GM12875 (cell line): Measurements from ENCODE around the gene OR10H2.
"Not testable (repeated sequence)": the region's sequence is repeated elsewhere in the genome, so short reads cannot be mapped to it uniquely, and the experiment has no call there.

Source experiments
- H3K4me3 ChIP-seq: one replicate; pipeline ENCODE4 v1.5.1; 2011; ENCODE audit warnings: low read depth, low read length, control low read depth
- TF ChIP-seq, protein P1 (sequence below): IDR thresholded peaks from 2 replicates; pipeline ENCODE4 v1.5.1; 2011; ENCODE audit warnings: low read depth, mild to moderate bottlenecking, control low read depth, inconsistent platforms, low read length, moderate library complexity, borderline replicate concordance; ENCODE audit not compliant: insufficient read depth

The OR10H2 gene, protein sequence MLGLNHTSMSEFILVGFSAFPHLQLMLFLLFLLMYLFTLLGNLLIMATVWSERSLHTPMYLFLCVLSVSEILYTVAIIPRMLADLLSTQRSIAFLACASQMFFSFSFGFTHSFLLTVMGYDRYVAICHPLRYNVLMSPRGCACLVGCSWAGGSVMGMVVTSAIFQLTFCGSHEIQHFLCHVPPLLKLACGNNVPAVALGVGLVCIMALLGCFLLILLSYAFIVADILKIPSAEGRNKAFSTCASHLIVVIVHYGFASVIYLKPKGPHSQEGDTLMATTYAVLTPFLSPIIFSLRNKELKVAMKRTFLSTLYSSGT

DNA sequence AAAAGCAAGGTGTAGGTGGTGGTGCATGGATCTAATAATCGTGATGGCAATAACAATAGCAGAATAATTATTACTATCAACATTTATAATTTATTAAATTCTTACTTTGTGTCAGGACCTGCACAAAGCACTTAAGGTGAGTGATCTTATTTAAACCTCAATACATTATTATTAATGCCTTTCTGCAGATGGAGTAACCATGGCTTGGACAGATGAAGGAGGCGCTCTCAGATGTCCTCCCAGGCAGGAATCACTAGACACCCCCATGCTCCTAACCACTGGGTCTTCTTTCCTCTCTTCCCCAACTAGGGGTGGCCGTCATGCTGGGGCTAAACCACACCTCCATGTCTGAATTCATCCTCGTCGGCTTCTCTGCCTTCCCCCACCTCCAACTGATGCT lies at the start of gene OR10H2:
Gene OR10H2 (plus strand): TSS at position 301 of the 400 bp plus-strand sequence. CDS start 20 bp downstream, at position 321.
- TF ChIP-seq, protein P1, sequence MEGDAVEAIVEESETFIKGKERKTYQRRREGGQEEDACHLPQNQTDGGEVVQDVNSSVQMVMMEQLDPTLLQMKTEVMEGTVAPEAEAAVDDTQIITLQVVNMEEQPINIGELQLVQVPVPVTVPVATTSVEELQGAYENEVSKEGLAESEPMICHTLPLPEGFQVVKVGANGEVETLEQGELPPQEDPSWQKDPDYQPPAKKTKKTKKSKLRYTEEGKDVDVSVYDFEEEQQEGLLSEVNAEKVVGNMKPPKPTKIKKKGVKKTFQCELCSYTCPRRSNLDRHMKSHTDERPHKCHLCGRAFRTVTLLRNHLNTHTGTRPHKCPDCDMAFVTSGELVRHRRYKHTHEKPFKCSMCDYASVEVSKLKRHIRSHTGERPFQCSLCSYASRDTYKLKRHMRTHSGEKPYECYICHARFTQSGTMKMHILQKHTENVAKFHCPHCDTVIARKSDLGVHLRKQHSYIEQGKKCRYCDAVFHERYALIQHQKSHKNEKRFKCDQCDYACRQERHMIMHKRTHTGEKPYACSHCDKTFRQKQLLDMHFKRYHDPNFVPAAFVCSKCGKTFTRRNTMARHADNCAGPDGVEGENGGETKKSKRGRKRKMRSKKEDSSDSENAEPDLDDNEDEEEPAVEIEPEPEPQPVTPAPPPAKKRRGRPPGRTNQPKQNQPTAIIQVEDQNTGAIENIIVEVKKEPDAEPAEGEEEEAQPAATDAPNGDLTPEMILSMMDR, result no peak
- H3K4me3 ChIP-seq, result no peak within 1 kb of the TSS

DNA sequence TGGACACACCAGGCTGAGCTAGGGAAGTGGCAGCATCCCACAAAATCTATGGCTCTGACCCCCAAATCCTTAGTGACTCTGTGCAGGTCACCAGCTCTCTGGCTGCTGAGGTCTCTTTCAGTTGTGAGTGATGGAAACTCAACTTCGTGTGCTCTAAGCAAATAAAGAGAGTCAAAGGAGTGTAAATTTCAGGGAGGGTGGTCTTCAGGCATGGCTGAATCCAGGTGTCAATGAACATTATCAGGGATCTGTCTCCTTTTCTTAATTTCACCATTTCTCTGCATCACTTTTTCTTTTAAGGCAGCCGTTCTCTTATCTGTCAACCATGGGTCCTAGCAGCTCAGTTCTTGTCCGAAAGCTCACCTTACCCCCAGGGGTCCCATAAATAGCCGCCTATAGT lies 48.7 kb upstream of the OR10H2 start:
- no peak overlapping the region for H3K4me3 ChIP-seq
- TF ChIP-seq, protein P1, result no peak

DNA sequence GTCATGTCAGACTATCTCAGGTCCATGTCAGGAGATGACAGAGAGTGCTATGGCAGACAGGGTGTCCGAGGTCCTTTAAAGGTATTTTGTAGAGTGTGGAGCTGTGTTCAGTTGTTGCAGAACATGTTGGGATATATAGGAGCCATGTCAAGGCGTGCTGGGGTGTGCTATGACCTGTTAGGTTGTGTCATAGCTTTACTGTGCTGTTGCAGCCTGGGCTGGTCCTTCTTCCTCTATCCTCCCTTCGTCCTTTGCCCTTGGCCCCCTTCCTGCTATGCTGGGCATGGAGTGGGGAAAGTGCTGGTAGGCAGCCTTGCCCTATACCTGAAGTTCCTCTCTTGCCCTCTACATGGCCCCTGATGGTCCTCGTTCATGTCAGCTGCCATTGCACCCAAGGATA lies 48.0 kb upstream of the OR10H2 start:
- not testable (repeated sequence) for H3K4me3 ChIP-seq

DNA sequence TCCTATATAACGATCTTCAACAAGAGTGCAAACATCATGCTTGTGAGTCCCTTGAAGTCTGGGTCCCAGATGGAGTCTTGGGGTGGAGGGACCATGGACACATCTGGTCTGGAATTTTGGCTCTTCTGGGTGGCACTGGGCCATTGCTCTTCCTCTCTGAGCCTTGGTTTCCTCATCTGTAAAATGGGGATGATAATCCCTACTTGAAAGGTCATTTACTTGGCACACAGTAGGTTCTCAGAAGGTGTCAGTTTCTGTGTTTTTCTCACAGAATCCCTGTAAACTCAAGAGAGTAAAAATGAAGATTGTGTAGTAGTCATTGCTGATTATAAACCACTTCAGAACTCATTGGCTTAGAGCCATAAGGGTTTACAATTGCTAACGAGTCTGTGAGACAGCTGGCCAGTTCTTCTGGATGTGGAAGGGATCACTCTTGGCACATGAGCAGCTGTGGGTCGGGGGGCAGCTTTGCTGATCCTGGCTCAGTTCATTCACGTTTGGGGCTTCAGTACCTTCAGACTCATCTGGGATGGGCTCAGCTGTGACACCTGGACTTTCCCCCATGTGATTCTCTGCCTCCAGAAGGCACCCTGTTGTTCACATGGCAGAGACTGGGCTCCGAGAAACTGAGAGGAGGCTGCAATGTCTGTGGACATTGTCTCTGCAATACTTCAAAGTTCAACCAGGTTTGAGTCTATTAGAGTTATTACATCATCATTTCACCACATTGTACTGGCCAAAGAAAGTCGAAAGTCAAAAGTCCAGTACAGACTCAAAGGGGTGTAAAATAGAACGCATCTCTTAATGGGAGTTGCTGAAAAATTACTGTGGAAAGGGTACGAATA lies 47.1 kb upstream of the OR10H2 start:
- no peak overlapping the region for H3K4me3 ChIP-seq

DNA sequence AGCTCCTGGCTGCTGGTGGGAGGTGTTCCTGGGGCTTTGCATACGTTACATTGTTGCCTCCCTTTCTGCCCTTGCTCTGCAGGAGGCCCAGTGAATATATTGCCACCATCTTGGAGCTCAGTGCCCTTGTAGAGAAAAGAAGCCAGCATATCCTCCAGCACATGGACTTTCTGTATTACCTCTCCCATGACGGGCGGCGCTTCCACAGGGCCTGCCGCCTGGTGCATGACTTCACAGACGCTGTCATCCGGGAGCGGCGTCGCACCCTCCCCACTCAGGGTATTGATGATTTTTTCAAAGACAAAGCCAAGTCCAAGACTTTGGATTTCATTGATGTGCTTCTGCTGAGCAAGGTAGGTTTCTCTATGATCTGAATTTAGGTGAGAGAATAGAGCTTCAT lies 44.4 kb upstream of the OR10H2 start:
- H3K4me3 ChIP-seq, result no peak overlapping the region
- TF ChIP-seq, protein P1, result no peak

More for the DNA sequence above, 47.1 kb upstream of the OR10H2 start:
- TF ChIP-seq, protein P1, result no peak

DNA sequence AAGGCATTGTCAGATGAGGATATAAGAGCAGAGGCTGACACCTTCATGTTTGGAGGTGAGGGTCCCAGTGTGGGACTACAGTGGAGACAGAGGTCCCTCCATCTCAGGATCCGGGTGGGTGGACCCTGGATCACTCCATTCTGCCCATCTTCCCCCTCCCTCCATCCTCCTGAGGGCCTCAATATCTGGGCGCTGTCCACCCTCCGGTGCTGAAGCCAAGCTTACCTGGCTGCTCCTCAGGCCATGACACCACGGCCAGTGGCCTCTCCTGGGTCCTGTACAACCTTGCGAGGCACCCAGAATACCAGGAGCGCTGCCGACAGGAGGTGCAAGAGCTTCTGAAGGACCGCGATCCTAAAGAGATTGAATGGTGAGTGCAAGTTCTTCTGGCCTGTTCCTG lies 43.0 kb upstream of the OR10H2 start:
- TF ChIP-seq, protein P1, result no peak
- no peak overlapping the region for H3K4me3 ChIP-seq

DNA sequence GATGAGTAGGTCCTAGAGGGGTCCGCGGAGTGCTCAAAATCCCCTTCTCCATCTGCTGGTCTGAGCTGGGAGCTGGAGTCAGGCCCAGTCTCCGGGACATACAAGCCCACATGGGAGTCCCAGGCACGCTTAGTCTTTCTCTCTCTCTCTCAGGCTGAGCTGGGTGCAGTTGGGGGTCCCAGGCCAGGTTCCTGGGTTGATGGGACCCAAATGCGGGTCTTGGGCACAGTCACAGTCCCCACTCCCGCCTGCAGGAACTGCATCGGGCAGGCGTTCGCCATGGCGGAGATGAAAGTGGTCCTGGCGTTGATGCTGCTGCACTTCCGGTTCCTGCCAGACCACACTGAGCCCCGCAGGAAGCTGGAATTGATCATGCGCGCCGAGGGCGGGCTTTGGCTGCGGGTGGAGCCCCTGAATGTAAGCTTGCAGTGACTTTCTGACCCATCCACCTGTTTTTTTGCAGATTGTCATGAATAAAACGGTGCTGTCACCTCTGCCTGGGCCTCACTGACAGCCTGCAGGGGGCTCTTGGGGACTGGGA lies 31.1 kb upstream of the OR10H2 start:
- TF ChIP-seq, protein P1, result no peak

More for the DNA sequence above, 31.1 kb upstream of the OR10H2 start:
- H3K4me3 ChIP-seq, result no peak overlapping the region
